Lung (tissue), 12 donors: ENCODE measurements around the gene BRS3. TPM values are rescaled to one million over a fixed set of nuclear protein-coding genes. Genes with fewer than 3 reads are reported as not detected.

Experiments used
- ATAC-seq: fragments of 200-7000 bp; cut with Tn5 transposase; one replicate; pipeline ENCODE4 v1.9.1; 2020; ENCODE audit warnings: moderate number of reproducible peaks; ENCODE audit not compliant: insufficient read depth, low FRiP score
- DNase-seq, 3 donors: peaks; one replicate each; pipeline ENCODE4 v3.0.0-alpha.2; 2013 to 2017
- H3K27ac ChIP-seq, 2 donors: one replicate each; pipeline ENCODE4 v1.5.1; 2013; ENCODE audit warnings: mild to moderate bottlenecking in 2 of 2, moderate library complexity in 2 of 2, control low read depth in 1 of 2, inconsistent platforms in 1 of 2, low read depth in 1 of 2, low read length in 1 of 2
- H3K27me3 ChIP-seq, 3 donors: one replicate each; pipeline ENCODE4 v1.5.1; 2013; ENCODE audit warnings: low read length in 2 of 3; ENCODE audit not compliant: control insufficient read depth in 3 of 3, insufficient read depth in 3 of 3
- H3K36me3 ChIP-seq, 4 donors: one replicate each; pipeline ENCODE4 v1.5.1; 2013; ENCODE audit warnings: low read length in 4 of 4, mild to moderate bottlenecking in 1 of 4, moderate library complexity in 1 of 4; ENCODE audit not compliant: control insufficient read depth in 4 of 4, insufficient read depth in 4 of 4
- H3K4me1 ChIP-seq, 5 donors: one replicate each; pipeline ENCODE4 v1.5.1; 2013; ENCODE audit warnings: low read length in 5 of 5, mild to moderate bottlenecking in 2 of 5, moderate library complexity in 1 of 5; ENCODE audit not compliant: control insufficient read depth in 5 of 5, insufficient read depth in 5 of 5
- H3K4me3 ChIP-seq: one replicate; pipeline ENCODE4 v1.5.1; 2013; ENCODE audit warnings: mild to moderate bottlenecking, control low read depth, moderate library complexity
- H3K9ac ChIP-seq, 2 donors: one replicate each; pipeline ENCODE4 v1.5.1; 2013; ENCODE audit warnings: low read length in 2 of 2, control low read depth in 1 of 2; ENCODE audit not compliant: insufficient read depth in 1 of 2
- H3K9me3 ChIP-seq, 4 donors: one replicate each; pipeline ENCODE4 v1.5.1; 2013; ENCODE audit warnings: low read length in 3 of 4, mild to moderate bottlenecking in 1 of 4, moderate library complexity in 1 of 4; ENCODE audit not compliant: control insufficient read depth in 4 of 4, insufficient read depth in 3 of 4
- WGBS, 2 donors: extraction: QIAGEN DNeasy Blood & Tissue Kit; methylation state at CpG; one replicate each; pipeline ENCODE4 v1.1.7; 2013; 5-methylcytosine and 5-hydroxymethylcytosine counted together
- polyA plus RNA-seq, 2 donors: library from polyadenylated mRNA; stranded (reverse); fragments of 200-250 nt; gene quantifications; one replicate each; pipeline ENCODE4 v1.2.1, GENCODE V29; 2013
- total RNA-seq, 2 donors: library from RNA; depleted of rRNA in 1 of 2; stranded (reverse); fragments of >200 nt in 1 of 2; gene quantifications; one replicate each; pipeline ENCODE4 v1.2.1, GENCODE V29; 2014 to 2021
- TF ChIP-seq, protein P1 (sequence below): IDR thresholded peaks from 2 replicates; pipeline ENCODE4 v1.5.1; 2012; ENCODE audit warnings: mild to moderate bottlenecking; ENCODE audit errors: control extremely low read depth, extremely low read depth
- donor health status: control.
- donor health status: control.
- donor health status: Bipolar disorder and iron deficiency.
- donor health status: healthy.
- donor health status: DM: yes; HTN: yes; CAD: no.

BRS3 gene
- total and polyA plus RNA-seq, 4 donors, result not detected

DNA sequence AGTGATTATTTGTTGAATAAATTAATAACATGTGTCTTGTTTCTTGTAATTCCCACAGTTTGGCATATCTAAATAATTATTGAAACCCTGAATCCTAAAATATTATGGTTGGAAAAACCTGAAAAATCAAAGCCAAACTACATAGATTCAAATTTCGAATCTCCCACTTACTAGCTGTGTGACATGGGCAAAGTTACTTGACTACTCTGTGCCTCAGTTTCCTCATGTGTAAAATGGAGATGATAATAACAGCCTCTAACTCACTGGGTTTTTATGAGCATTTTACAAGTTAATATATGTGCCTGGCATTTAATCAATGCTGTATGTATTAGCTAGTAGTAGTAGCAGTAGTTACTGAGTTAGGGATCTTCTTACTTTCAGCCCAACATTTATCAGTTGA lies 34.6 kb upstream of the BRS3 start:
- no peaks in the 10 kb centered on the region for H3K4me1 ChIP-seq
- H3K4me3 ChIP-seq, result no peak overlapping the region
- H3K9ac ChIP-seq, result no peak overlapping the region
- H3K9me3 ChIP-seq, result no peaks in the 10 kb centered on the region
- TF ChIP-seq, protein P1, sequence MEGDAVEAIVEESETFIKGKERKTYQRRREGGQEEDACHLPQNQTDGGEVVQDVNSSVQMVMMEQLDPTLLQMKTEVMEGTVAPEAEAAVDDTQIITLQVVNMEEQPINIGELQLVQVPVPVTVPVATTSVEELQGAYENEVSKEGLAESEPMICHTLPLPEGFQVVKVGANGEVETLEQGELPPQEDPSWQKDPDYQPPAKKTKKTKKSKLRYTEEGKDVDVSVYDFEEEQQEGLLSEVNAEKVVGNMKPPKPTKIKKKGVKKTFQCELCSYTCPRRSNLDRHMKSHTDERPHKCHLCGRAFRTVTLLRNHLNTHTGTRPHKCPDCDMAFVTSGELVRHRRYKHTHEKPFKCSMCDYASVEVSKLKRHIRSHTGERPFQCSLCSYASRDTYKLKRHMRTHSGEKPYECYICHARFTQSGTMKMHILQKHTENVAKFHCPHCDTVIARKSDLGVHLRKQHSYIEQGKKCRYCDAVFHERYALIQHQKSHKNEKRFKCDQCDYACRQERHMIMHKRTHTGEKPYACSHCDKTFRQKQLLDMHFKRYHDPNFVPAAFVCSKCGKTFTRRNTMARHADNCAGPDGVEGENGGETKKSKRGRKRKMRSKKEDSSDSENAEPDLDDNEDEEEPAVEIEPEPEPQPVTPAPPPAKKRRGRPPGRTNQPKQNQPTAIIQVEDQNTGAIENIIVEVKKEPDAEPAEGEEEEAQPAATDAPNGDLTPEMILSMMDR, result no peak
- H3K36me3 ChIP-seq, result no peaks in the 10 kb centered on the region
- ATAC-seq (no peak), DNase-seq (no peak)
- H3K27me3 ChIP-seq, result peaks cover 0 to 6% (median 0%) of the 10 kb centered on the region in 3 donors
- 75 to 95% methylated on average over 1 of the region's 1 CpG for WGBS, 2 donors
- no peak overlapping the region for H3K27ac ChIP-seq

DNA sequence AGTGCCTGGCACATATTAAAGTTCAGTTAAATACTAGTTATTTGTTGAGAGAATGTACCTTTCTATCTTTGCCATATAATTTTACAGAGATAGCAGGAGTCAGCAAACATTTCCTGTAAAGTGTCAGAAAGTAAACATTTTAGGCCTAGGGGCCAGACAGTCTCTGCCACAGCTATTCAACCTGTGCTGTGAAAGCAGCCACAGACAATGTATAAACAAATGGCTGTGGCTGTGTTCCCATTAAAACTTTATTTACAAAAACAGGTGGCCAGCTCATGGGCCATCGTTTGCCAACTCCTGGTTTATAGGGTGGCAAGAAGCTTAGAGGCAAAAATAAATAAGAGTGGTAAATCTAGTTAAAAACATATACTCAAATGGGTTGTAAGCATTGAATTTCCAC lies 34.0 kb upstream of the BRS3 start:
- TF ChIP-seq, protein P1, result no peak
- no peak for ATAC-seq

DNA sequence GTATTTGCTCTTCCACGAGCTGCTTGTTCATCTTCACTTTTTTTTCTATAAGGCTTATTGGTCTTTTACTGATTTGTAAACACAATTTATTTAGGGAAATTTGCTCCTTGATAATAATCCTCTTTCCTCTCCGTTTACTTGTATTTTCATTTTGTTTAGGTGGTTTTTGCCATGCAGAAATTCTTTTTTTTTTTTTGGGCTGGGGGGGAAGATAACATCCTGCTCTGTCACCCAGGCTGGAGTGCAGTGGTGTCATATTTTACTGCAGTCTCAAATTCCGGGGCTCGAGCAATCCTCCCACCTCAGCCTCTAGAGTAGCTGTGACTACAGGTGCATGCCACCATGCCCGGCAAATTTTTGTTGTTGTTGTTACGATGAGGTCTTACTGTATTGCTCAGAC lies 31.6 kb upstream of the BRS3 start:
- Histone ChIP-seq H3K36me3 (no peaks in the 10 kb centered on the region), H3K27ac (no peak overlapping the region), H3K9me3 (no peaks in the 10 kb centered on the region), H3K4me3 (no peak overlapping the region), H3K9ac (no peak overlapping the region), H3K27me3 (peaks cover 0 to 10% (median 7%) of the 10 kb centered on the region in 3 donors), H3K4me1 (no peaks in the 10 kb centered on the region)
- TF ChIP-seq, protein P1, result no peak
- WGBS, 2 donors, result 69 to 84% methylated on average over 6 of the region's 6 CpGs
- DNase-seq (no peak), ATAC-seq (no peak)

More for the DNA sequence above, 34.0 kb upstream of the BRS3 start:
- H3K9me3 ChIP-seq, result no peaks in the 10 kb centered on the region
- 35 to 73% methylated on average over 1 of the region's 1 CpG for WGBS, 2 donors
- H3K27ac ChIP-seq, result no peak overlapping the region
- no peak overlapping the region for H3K9ac ChIP-seq
- H3K4me1 ChIP-seq, result no peaks in the 10 kb centered on the region
- DNase-seq, result no peak
- H3K27me3 ChIP-seq, result peaks cover 0 to 7% (median 3%) of the 10 kb centered on the region in 3 donors
- no peak overlapping the region for H3K4me3 ChIP-seq
- H3K36me3 ChIP-seq, result no peaks in the 10 kb centered on the region

DNA sequence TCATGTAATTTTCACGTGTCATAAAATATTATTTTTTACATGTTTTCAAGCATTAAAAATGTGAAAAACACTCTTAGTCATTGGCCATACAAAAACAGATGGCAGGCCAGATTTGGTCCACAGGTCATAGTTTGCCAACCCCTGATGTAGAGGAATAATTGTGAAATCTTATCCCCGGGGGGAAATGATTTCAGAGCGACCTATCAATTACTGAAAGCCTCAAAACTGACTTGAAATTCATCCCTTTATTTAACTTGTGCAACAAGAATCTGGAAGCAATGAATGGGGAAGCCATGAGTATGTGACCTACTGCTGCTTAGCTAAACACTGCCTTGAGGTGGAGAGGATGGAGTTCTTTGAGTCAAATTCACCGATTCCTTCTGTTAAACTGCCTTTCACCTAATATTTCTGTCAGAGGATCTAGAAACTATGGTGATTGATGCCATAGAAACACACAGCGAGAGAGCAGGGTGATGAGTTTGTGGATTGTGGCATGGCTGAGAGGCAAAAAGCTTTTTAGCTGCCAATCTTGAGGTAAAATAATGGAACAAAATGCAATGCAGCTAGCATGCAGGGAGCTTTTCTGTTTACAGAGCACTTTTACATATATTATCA lies 30.3 kb upstream of the BRS3 start:
- no peaks in the 10 kb centered on the region for H3K9me3 ChIP-seq
- H3K4me3 ChIP-seq, result no peak overlapping the region
- TF ChIP-seq, protein P1, result no peak
- ATAC-seq, result no peak
- no peak overlapping the region for H3K9ac ChIP-seq
- no peaks in the 10 kb centered on the region for H3K36me3 ChIP-seq
- 51 to 66% methylated on average over 5 of the region's 5 CpGs for WGBS, 2 donors
- no peak overlapping the region for H3K27ac ChIP-seq
- peaks cover 0 to 10% (median 7%) of the 10 kb centered on the region in 3 donors for H3K27me3 ChIP-seq
- DNase-seq, result no peak
- H3K4me1 ChIP-seq, result no peaks in the 10 kb centered on the region
